ENCODE data around the gene SIRPA.

Gene SIRPA

GRCh38 chr20:1858871-1859270, 36.3 kb upstream of the SIRPA start:
- DNase-seq (ENCODE audit: low spot score): no peak
- no peak overlapping the region for H3K27ac ChIP-seq
- CTCF ChIA-PET: interaction anchor here (0.6 kb wide), 1 partner anchor 57 kb away, joined by 3 read pairs; no protein-coding TSS in a partner anchor
- POLR2A ChIA-PET (ENCODE audit: low non-redundant PET): no interaction called here
- no peak for TF ChIP-seq CTCF (conservative IDR thresholded peaks at IDR 0.05; ENCODE audit: low read depth)

GRCh38 chr20:1860446-1860845, 34.8 kb upstream of the SIRPA start:
- no peak for TF ChIP-seq CTCF (conservative IDR thresholded peaks at IDR 0.05; ENCODE audit: low read depth)
- H3K27ac ChIP-seq: peak overlapping the region; percentile 51
- ChIA-PET CTCF (interaction anchor here (0.8 kb wide), 1 partner anchor 47 kb away, joined by 6 read pairs; no protein-coding TSS in a partner anchor), POLR2A (ENCODE audit: low non-redundant PET) (no interaction called here)
- peak; percentile 63 for DNase-seq (ENCODE audit: low spot score)

GRCh38 chr20:1861347-1861976, 33.7 kb upstream of the SIRPA start:
- no peak for DNase-seq (ENCODE audit: low spot score)
- POLR2A ChIA-PET (ENCODE audit: low non-redundant PET): no interaction called here
- CTCF ChIA-PET: interaction anchor here (0.5 to 0.6 kb wide), 3 partner anchors 339 to 950 kb away, joined by 3 to 4 read pairs (median 3); no protein-coding TSS in a partner anchor
- no peak overlapping the region; the same call in 1 of the 2 replicates for H3K27ac ChIP-seq
- no peak for TF ChIP-seq CTCF (conservative IDR thresholded peaks at IDR 0.05; ENCODE audit: low read depth)

- DNase-seq (ENCODE audit: low spot score): no peak
- POLR2A ChIA-PET (ENCODE audit: low non-redundant PET): no interaction called here
- H3K27ac ChIP-seq: no peak overlapping the region; the same call in 1 of the 2 replicates
- TF ChIP-seq CTCF (conservative IDR thresholded peaks at IDR 0.05; ENCODE audit: low read depth): no peak
- CTCF ChIA-PET: interaction anchor here (0.5 to 0.6 kb wide), 2 partner anchors 340 to 396 kb away, joined by 3 to 4 read pairs; no protein-coding TSS in a partner anchor
Observed at GRCh38 chr20:1861996-1862662, 33.1 kb upstream of the SIRPA start.

- DNase-seq (ENCODE audit: low spot score): no peak
- no peak overlapping the region for H3K27ac ChIP-seq
- TF ChIP-seq CTCF (conservative IDR thresholded peaks at IDR 0.05; ENCODE audit: low read depth): no peak
- CTCF ChIA-PET: interaction anchor here (0.5 kb wide), 1 partner anchor 69 kb away, joined by 4 read pairs; no protein-coding TSS in a partner anchor
- POLR2A ChIA-PET (ENCODE audit: low non-redundant PET): no interaction called here
Observed at GRCh38 chr20:1862663-1863053, 32.5 kb upstream of the SIRPA start.

- TF ChIP-seq CTCF (conservative IDR thresholded peaks at IDR 0.05; ENCODE audit: low read depth): no peak
- ChIA-PET CTCF (interaction anchor here (0.5 kb wide), 1 partner anchor 70 kb away, joined by 4 read pairs; no protein-coding TSS in a partner anchor), POLR2A (ENCODE audit: low non-redundant PET) (no interaction called here)
- DNase-seq (ENCODE audit: low spot score): no peak
- no peak overlapping the region for H3K27ac ChIP-seq
Observed at GRCh38 chr20:1863296-1863695, 31.9 kb upstream of the SIRPA start.

Measured in RWPE1 (cell line).